ENCODE results near the gene C12orf43. TPM values are rescaled to one million over a fixed set of nuclear protein-coding genes. Genes with fewer than 3 reads are reported as not detected.

Gene C12orf43
- total and polyA plus RNA-seq, 9 donors, result 10.6 to 22.9 (median 16.4) TPM

DNA sequence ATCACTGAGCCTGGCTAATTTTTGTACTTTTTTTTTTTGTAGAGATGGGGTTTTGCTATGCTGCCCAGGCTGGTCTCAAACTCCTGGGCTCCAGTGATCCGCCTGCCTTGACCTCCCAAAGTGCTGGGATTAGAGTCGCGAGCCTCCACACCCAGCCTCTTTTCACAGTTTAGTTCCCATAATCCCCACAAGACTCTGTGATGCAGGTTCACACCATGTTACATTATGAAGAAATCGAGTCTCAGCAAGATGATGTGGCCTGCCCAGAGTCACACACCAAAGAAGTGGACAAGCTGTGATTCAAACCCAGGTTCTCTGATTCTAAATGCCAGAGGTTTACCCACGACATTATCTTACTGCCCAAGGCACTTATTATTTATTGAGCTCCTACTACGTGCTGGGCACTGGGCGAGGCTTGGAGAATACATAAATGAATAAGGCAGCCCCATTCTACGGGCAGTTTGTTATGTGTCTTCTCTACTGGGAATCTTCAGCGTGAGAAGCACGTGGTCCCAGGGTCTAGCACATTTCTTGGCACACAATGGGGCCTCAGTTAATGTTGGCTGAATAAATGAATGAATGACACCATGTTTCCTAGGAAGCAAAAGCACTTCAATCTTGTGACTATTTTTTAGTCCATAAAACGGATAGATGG lies 46.2 kb upstream of the C12orf43 start:
- Histone ChIP-seq H3K27me3 (no peaks in the 10 kb centered on the region), H3K4me3 (no peak overlapping the region), H3K27ac (no peak overlapping the region), H3K9me3 (no peaks in the 10 kb centered on the region), H3K36me3 (no peaks in the 10 kb centered on the region), H3K4me1 (ENCODE audit: insufficient read depth) (peaks cover 7% of the 10 kb centered on the region)
- DNase-seq, result no peak
- intact Hi-C loops (cut with DNase I), result no loop called here
- WGBS, 3 donors, result 85 to 87% (median 86%) methylated on average over 11 of the region's 11 CpGs
- TF ChIP-seq POLR2A (IDR thresholded peaks at IDR 0.05), result no peak
- TF ChIP-seq, protein P1, sequence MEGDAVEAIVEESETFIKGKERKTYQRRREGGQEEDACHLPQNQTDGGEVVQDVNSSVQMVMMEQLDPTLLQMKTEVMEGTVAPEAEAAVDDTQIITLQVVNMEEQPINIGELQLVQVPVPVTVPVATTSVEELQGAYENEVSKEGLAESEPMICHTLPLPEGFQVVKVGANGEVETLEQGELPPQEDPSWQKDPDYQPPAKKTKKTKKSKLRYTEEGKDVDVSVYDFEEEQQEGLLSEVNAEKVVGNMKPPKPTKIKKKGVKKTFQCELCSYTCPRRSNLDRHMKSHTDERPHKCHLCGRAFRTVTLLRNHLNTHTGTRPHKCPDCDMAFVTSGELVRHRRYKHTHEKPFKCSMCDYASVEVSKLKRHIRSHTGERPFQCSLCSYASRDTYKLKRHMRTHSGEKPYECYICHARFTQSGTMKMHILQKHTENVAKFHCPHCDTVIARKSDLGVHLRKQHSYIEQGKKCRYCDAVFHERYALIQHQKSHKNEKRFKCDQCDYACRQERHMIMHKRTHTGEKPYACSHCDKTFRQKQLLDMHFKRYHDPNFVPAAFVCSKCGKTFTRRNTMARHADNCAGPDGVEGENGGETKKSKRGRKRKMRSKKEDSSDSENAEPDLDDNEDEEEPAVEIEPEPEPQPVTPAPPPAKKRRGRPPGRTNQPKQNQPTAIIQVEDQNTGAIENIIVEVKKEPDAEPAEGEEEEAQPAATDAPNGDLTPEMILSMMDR (IDR thresholded peaks at IDR 0.05), result no peak
- no peak for TF ChIP-seq EP300 (IDR thresholded peaks at IDR 0.05)

DNA sequence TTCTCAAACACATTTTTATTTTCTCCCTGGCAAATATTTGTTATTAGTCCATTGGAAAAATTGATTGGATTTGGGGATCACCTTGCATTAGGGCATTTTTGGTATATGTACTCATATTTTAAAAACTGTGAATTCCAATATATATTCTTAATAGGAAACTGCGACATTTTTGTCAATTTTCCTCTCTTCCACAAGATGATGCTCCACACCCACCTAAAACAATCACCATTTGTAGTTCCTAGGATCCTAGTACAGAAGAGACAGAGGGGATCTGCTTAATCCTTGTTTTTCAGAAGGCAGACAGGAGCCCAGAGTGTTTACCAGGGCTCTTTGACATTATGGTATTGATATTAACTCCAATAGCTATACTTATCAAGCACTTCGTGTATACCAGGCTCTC lies 45.5 kb upstream of the C12orf43 start:
- no peak for DNase-seq
- intact Hi-C loops (cut with DNase I), result no loop called here
- Histone ChIP-seq H3K9me3 (no peaks in the 10 kb centered on the region), H3K27me3 (no peaks in the 10 kb centered on the region), H3K4me1 (ENCODE audit: insufficient read depth) (peaks cover 7% of the 10 kb centered on the region), H3K27ac (no peak overlapping the region), H3K36me3 (no peaks in the 10 kb centered on the region), H3K4me3 (no peak overlapping the region)
- 6 to 25% (median 17%) methylated on average over 2 of the region's 2 CpGs for WGBS, 3 donors
- TF ChIP-seq EP300 (IDR thresholded peaks at IDR 0.05) (no peak), POLR2A (IDR thresholded peaks at IDR 0.05) (no peak)
- TF ChIP-seq, protein P1 (IDR thresholded peaks at IDR 0.05), result peak in 1 of 3 donors; percentile 53

DNA sequence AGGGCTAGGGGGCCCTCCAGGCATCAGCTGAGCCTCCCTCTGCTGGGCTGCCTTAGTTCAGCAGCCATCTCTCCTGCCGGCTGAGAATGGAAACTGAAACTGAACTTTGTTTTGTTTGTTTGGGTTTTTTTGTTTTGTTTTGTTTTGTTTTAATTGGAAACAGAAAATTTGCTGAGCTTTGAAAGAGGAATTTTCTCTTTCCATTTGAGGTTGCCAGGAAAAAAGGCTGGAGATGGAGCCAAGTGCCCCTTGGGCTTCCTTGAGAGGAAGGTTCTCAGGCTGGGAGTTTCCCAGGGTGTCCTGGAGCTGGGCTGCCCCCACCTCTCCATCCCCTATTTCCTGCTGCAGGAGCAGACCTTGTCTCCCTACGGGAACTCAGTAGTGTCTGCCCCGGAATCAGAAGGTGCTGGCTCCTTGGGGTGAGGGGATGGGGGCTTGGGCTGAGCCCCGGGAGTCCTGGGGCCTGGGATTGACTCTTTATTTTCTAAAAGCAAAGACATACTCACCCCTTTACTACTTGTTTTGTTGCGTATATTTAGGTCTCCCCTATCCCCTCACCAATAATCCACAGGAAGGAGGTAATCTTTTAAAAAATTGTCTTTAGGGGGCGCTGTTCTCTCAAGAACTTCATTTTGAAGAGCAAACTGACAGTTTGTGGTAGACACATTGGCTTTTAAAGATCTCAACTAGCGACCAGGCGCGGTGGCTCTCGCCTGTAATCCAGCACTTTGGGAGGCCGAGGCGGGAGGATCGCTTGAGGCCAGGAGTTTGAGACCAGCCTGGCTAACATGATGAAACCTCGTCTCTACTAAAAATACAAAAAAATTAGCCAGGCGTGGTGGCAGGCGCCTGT lies 44.1 kb upstream of the C12orf43 start:
- Histone ChIP-seq H3K27ac (peak overlapping the region in 1 of 2 donors; percentile 53), H3K4me1 (ENCODE audit: insufficient read depth) (peaks cover 7% of the 10 kb centered on the region), H3K4me3 (peak overlapping the region; percentile 8), H3K27me3 (no peaks in the 10 kb centered on the region), H3K36me3 (no peaks in the 10 kb centered on the region), H3K9me3 (no peaks in the 10 kb centered on the region)
- DNase-seq, result peak; percentile 35 to 63 (median 44)
- TF ChIP-seq POLR2A (IDR thresholded peaks at IDR 0.05), result no peak
- TF ChIP-seq, protein P1 (IDR thresholded peaks at IDR 0.05), result peak; percentile 25 to 36 (median 34)
- no peak for TF ChIP-seq EP300 (IDR thresholded peaks at IDR 0.05)
- intact Hi-C loops (cut with DNase I), result no loop called here
- WGBS, 3 donors, result 45 to 55% (median 49%) methylated on average over 16 of the region's 16 CpGs

DNA sequence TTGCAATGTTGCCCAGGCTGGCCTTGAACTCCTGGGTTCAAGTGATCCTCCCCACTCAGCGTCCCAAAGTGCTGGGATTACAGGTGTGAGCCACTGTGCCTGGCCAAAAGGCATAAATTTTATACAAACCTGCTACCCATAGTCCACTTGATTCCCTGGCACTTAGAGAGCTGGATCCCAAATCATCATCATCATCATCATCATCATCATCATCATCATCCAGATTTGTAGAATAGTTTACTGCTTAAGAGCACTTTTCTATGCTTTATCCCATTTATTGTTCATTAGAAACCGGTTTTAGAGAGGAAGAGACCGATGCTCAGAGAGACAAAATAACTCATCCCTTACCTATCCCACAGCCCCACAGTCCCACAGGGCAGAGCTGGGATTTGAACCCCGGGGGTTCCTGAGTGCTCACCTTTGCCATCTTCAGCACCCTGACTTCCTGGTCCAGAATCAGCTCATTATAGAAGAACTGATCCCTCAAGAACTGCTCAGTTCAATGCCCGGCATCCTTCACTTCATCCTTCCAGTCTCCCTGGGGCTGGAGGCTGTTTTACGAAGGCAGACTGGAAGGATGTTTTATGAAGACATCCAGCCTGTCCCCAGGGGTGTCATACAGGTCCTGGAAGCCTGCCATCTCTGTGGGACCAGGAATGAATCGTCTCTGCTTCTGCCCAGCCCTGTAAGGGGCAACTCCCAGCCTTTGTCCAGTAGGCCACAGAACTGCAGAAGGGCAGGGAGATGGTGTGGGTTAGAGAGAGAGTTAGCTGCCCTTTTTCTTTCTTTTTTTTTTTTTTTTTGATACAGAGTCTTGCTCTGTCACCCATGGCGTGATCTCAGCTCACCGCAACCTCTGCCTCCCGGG lies 43.0 kb upstream of the C12orf43 start:
- DNase-seq, result no peak
- 84 to 88% (median 86%) methylated on average over 10 of the region's 10 CpGs for WGBS, 3 donors

More for the DNA sequence above, 43.0 kb upstream of the C12orf43 start:
- no peaks in the 10 kb centered on the region for H3K27me3 ChIP-seq
- H3K36me3 ChIP-seq, result no peaks in the 10 kb centered on the region
- no peak overlapping the region for H3K4me3 ChIP-seq
- H3K9me3 ChIP-seq, result no peaks in the 10 kb centered on the region
- no peak for TF ChIP-seq EP300 (IDR thresholded peaks at IDR 0.05)
- TF ChIP-seq, protein P1 (IDR thresholded peaks at IDR 0.05), result no peak
- no peak for TF ChIP-seq POLR2A (IDR thresholded peaks at IDR 0.05)
- no peak overlapping the region for H3K27ac ChIP-seq
- intact Hi-C loops (cut with DNase I), result no loop called here
- peaks cover 7% of the 10 kb centered on the region for H3K4me1 ChIP-seq (ENCODE audit: insufficient read depth)
